SK-N-SH (cell line): Measurements from ENCODE around the gene SCAMP5.

Experiments used
- ELF1 ChIP-seq: IDR thresholded peaks from 2 replicates; pipeline ENCODE4 v1.4.0; 2012
- MXI1 ChIP-seq: IDR thresholded peaks from 2 replicates; pipeline ENCODE4 v1.6.1; 2012; ENCODE audit warnings: mild to moderate bottlenecking, low read depth, low read length, improper control_type of control experiment
- NFIC ChIP-seq: IDR thresholded peaks from 2 replicates; pipeline ENCODE4 v1.4.0; 2012; ENCODE audit warnings: borderline replicate concordance
- POLR2AphosphoS5 ChIP-seq: IDR thresholded peaks from 2 replicates; pipeline ENCODE4 v1.6.1; 2012; ENCODE audit warnings: low read depth, low read length
- SMC3 ChIP-seq: IDR thresholded peaks from 2 replicates; pipeline ENCODE4 v1.6.1; 2012; ENCODE audit warnings: low read depth, low read length, improper control_type of control experiment
- TAF1 ChIP-seq: IDR thresholded peaks from 2 replicates; pipeline ENCODE4 v1.6.1; 2012; ENCODE audit warnings: low read depth, mild to moderate bottlenecking, low read length, moderate library complexity, borderline replicate concordance
- YY1 ChIP-seq: IDR thresholded peaks from 2 replicates; pipeline ENCODE4 v1.4.0; 2012; ENCODE audit warnings: low read depth, mild to moderate bottlenecking
- TF ChIP-seq, protein P1 (sequence below): fragments of 200-600 bp; sonication (generic); IDR thresholded peaks from 2 replicates; pipeline ENCODE4 v1.6.1; 2017; ENCODE audit warnings: antibody characterized with exemption, mild to moderate bottlenecking, moderate library complexity
- TF ChIP-seq, protein P2 (sequence below): fragments of 150-350 bp; IDR thresholded peaks from 2 replicates; pipeline ENCODE4 v1.6.1; 2017; ENCODE audit warnings: antibody characterized with exemption, low read length, low read depth, borderline replicate concordance

DNA sequence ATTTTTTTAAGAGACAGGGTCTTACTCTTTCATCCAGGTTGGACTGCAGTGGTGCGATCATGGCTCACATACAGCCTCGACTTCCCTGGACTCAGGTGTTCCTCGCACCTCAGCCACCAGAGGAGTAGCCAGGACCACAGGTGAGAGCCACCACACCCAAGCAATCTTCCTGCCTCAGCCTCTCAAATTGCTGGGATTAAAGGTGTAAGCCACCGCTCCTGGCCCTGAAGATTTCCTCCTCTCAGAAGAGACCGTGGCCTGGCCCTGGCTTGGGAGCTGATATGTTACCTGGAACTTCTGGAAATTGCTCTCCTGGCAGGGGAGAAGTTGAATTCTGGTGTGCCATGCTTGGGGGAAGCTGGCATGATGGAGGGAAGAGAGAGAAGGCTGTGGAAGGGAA is 64.2 kb downstream of the SCAMP5 start:
- no peak for TF ChIP-seq POLR2AphosphoS5
- TF ChIP-seq, protein P1, sequence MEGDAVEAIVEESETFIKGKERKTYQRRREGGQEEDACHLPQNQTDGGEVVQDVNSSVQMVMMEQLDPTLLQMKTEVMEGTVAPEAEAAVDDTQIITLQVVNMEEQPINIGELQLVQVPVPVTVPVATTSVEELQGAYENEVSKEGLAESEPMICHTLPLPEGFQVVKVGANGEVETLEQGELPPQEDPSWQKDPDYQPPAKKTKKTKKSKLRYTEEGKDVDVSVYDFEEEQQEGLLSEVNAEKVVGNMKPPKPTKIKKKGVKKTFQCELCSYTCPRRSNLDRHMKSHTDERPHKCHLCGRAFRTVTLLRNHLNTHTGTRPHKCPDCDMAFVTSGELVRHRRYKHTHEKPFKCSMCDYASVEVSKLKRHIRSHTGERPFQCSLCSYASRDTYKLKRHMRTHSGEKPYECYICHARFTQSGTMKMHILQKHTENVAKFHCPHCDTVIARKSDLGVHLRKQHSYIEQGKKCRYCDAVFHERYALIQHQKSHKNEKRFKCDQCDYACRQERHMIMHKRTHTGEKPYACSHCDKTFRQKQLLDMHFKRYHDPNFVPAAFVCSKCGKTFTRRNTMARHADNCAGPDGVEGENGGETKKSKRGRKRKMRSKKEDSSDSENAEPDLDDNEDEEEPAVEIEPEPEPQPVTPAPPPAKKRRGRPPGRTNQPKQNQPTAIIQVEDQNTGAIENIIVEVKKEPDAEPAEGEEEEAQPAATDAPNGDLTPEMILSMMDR = no peak
- TF ChIP-seq MXI1 = no peak
- TF ChIP-seq TAF1 = no peak
- no peak for TF ChIP-seq ELF1
- TF ChIP-seq NFIC = no peak
- no peak for TF ChIP-seq SMC3
- TF ChIP-seq YY1 = no peak
- TF ChIP-seq, protein P2, sequence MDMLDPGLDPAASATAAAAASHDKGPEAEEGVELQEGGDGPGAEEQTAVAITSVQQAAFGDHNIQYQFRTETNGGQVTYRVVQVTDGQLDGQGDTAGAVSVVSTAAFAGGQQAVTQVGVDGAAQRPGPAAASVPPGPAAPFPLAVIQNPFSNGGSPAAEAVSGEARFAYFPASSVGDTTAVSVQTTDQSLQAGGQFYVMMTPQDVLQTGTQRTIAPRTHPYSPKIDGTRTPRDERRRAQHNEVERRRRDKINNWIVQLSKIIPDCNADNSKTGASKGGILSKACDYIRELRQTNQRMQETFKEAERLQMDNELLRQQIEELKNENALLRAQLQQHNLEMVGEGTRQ = no peak
